Measurements from ENCODE around the gene HSD17B12.

- TF ChIP-seq CTCF (IDR thresholded peaks at IDR 0.05) (no peak), POLR2A (IDR thresholded peaks at IDR 0.05) (no peak)
These were observed 123.2 kb downstream of the HSD17B12 start for GRCh38 chr11:43803766-43804165.
